ENCODE data around the gene TULP4.
"Not testable (repeated sequence)": the region's sequence is repeated elsewhere in the genome, so short reads cannot be mapped to it uniquely, and the experiment has no call there.

The TULP4 gene

GRCh38 chr6:158397578-158397977 is 85.3 kb downstream of the TULP4 start:
- no peak for ATAC-seq

- no peak for ATAC-seq
Observed at GRCh38 chr6:158398252-158399024, 86.2 kb downstream of the TULP4 start.

GRCh38 chr6:158399040-158399700 is 86.9 kb downstream of the TULP4 start:
- ATAC-seq = no peak

GRCh38 chr6:158402184-158402583 is 89.9 kb downstream of the TULP4 start:
- no peak for ATAC-seq

GRCh38 chr6:158405321-158405831 is 93.1 kb downstream of the TULP4 start:
- not testable (repeated sequence) for ATAC-seq

- no peak for ATAC-seq
Observed at GRCh38 chr6:158405933-158406332, 93.7 kb downstream of the TULP4 start.

- ATAC-seq = no peak
Observed at GRCh38 chr6:158406736-158407135, 94.5 kb downstream of the TULP4 start.

- ATAC-seq = no peak
Observed at GRCh38 chr6:158408013-158408412, 95.7 kb downstream of the TULP4 start.

- ATAC-seq = no peak
Observed at GRCh38 chr6:158408552-158409130, 96.4 kb downstream of the TULP4 start.

- ATAC-seq = no peak
Observed at GRCh38 chr6:158409451-158409850, 97.2 kb downstream of the TULP4 start.

- no peak for ATAC-seq
Observed at GRCh38 chr6:158410784-158411183, 98.5 kb downstream of the TULP4 start.

- no peak for ATAC-seq
Observed at GRCh38 chr6:158411998-158412397, 99.7 kb downstream of the TULP4 start.

- ATAC-seq = no peak
Observed at GRCh38 chr6:158413028-158413427, 100.8 kb downstream of the TULP4 start.

GRCh38 chr6:158413814-158414565 is 101.7 kb downstream of the TULP4 start:
- no peak for ATAC-seq

GRCh38 chr6:158414851-158415262 is 102.6 kb downstream of the TULP4 start:
- peak; percentile 44 to 58 for ATAC-seq

GRCh38 chr6:158415666-158416065 is 103.4 kb downstream of the TULP4 start:
- no peak for ATAC-seq

GRCh38 chr6:158416883-158417759 is 104.9 kb downstream of the TULP4 start:
- ATAC-seq = no peak

GRCh38 chr6:158417760-158418098 is 105.5 kb downstream of the TULP4 start:
- no peak for ATAC-seq

- ATAC-seq = no peak
Observed at GRCh38 chr6:158418501-158418900, 106.2 kb downstream of the TULP4 start.

- ATAC-seq = no peak
Observed at GRCh38 chr6:158419339-158419909, 107.2 kb downstream of the TULP4 start.

- no peak for ATAC-seq
Observed at GRCh38 chr6:158421381-158421780, 109.1 kb downstream of the TULP4 start.

All from activated CD4-positive, CD25-positive, alpha-beta regulatory T cell treated with anti-CD3 and anti-CD28 coated beads, Interleukin-2, amount 50 U/mL, for 24 hours (primary cell).